Omental fat pad (tissue), 4 donors: ENCODE data around the gene LHFPL4. TPM values are rescaled to one million over a fixed set of nuclear protein-coding genes. Genes with fewer than 3 reads are reported as not detected.
"Not testable (repeated sequence)": the region's sequence is repeated elsewhere in the genome, so short reads cannot be mapped to it uniquely, and the experiment has no call there.

Experiments
- ATAC-seq: fragments of 150-250 bp; one replicate; pipeline ENCODE4 v1.9.1; 2016; ENCODE audit warnings: mild to moderate bottlenecking, moderate library complexity; ENCODE audit not compliant: low FRiP score
- DNase-seq: peaks from one replicate; pipeline ENCODE4 v3.0.0-alpha.2; 2019; ENCODE audit warnings: low spot score
- CTCF ChIP-seq, 3 donors: fragments of 450-650 bp; IDR thresholded peaks; one replicate each; pipeline ENCODE4 v1.5.1; 2016 to 2017; ENCODE audit warnings: antibody characterized with exemption in 3 of 3, mild to moderate bottlenecking in 3 of 3, moderate library complexity in 2 of 3
- total RNA-seq, 4 donors: library from RNA; depleted of rRNA; stranded (reverse); fragments of >200 nt; gene quantifications; one replicate each; pipeline ENCODE4 v1.1.0, GENCODE V29; 2016

Gene LHFPL4
- total RNA-seq = not detected

- no peak for ATAC-seq
- no peak for TF ChIP-seq CTCF (IDR thresholded peaks at IDR 0.05)
These were observed at the start of gene LHFPL4 for GRCh38 chr3:9553021-9553947. TSS of gene LHFPL4 (minus strand) at chr3:9553822. CDS start at chr3:9552679, 1,143 bp downstream.

GRCh38 chr3:9602620-9603019 is 49.0 kb upstream of the LHFPL4 start:
- no peak for DNase-seq
- ATAC-seq = peak; percentile 6
- TF ChIP-seq CTCF (IDR thresholded peaks at IDR 0.05) = no peak

More at GRCh38 chr3:9553021-9553947, at the start of gene LHFPL4:
- no peak for DNase-seq

GRCh38 chr3:9601006-9601581 is 47.5 kb upstream of the LHFPL4 start:
- DNase-seq, ATAC-seq: not testable (repeated sequence)

GRCh38 chr3:9600597-9600996 is 47.0 kb upstream of the LHFPL4 start:
- DNase-seq (no peak), ATAC-seq (no peak)
- no peak for TF ChIP-seq CTCF (IDR thresholded peaks at IDR 0.05)

- ATAC-seq (no peak), DNase-seq (no peak)
- TF ChIP-seq CTCF (IDR thresholded peaks at IDR 0.05) = no peak
These were observed 45.3 kb upstream of the LHFPL4 start for GRCh38 chr3:9598783-9599387.

GRCh38 chr3:9595877-9596276 is 42.3 kb upstream of the LHFPL4 start:
- ATAC-seq (no peak), DNase-seq (no peak)
- TF ChIP-seq CTCF (IDR thresholded peaks at IDR 0.05) = no peak

- ATAC-seq, DNase-seq: not testable (repeated sequence)
These were observed 38.2 kb upstream of the LHFPL4 start for GRCh38 chr3:9591781-9592180.
